OCI-LY3 (cell line): ENCODE data around the gene B4GALT2.

Experiments used
- H2AFZ ChIP-seq: fragments of 200-600, 300-600 bp; shearing (Covaris generic); 2 replicates; pipeline ENCODE4 v1.6.0; 2014; ENCODE audit warnings: antibody characterized with exemption, low read depth, low read length
- H3K27ac ChIP-seq: fragments of 200-600, 300-600 bp; sonication (generic); 2 replicates; pipeline ENCODE4 v1.5.1; 2014; ENCODE audit warnings: mild to moderate bottlenecking, low read length, moderate library complexity, mixed read lengths
- H3K27me3 ChIP-seq: fragments of 200-600, 300-600 bp; sonication (generic); 2 replicates; pipeline ENCODE4 v1.6.1; 2014; ENCODE audit warnings: low read depth, low read length, mixed read lengths
- H3K36me3 ChIP-seq: fragments of 200-600, 300-600 bp; sonication (generic); replicated peaks from 2 replicates; pipeline ENCODE3; 2014; ENCODE audit warnings: low read depth, low read length, mixed read lengths
- H3K4me1 ChIP-seq: fragments of 300-600, 200-600 bp; sonication (generic); 2 replicates; pipeline ENCODE4 v1.6.1; 2014; ENCODE audit warnings: low read length, mixed read lengths
- H3K4me2 ChIP-seq: fragments of 200-600, 300-600 bp; sonication (generic); 2 replicates; pipeline ENCODE4 v1.6.1; 2014; ENCODE audit warnings: low read length, mixed read lengths
- H3K4me3 ChIP-seq: fragments of 300-600, 200-600 bp; sonication (generic); 2 replicates; pipeline ENCODE4 v1.5.1; 2014; ENCODE audit warnings: antibody characterized with exemption, mild to moderate bottlenecking, low read length, moderate library complexity
- H3K79me2 ChIP-seq: fragments of 300-600, 200-600 bp; shearing (Covaris generic); 2 replicates; pipeline ENCODE4 v1.6.1; 2014; ENCODE audit warnings: mild to moderate bottlenecking, low read length, mixed read lengths
- H3K9ac ChIP-seq: fragments of 300-600, 200-600 bp; shearing (Covaris generic); 2 replicates; pipeline ENCODE4 v1.6.0; 2014; ENCODE audit warnings: mild to moderate bottlenecking, low read length, moderate library complexity
- H3K9me3 ChIP-seq: fragments of 200-600, 300-600 bp; shearing (Covaris generic); 2 replicates; pipeline ENCODE4 v1.6.1; 2014; ENCODE audit warnings: low read length, mixed read lengths; ENCODE audit not compliant: insufficient read depth
- H4K20me1 ChIP-seq: fragments of 200-600, 300-600 bp; sonication (generic); 2 replicates; pipeline ENCODE4 v1.6.1; 2016; ENCODE audit warnings: low read length, mixed read lengths; ENCODE audit not compliant: insufficient read depth
- CTCF ChIP-seq: fragments of 200-600, 300-600 bp; sonication (generic); IDR thresholded peaks from 2 replicates; pipeline ENCODE4 v1.5.1; 2014; ENCODE audit warnings: antibody characterized with exemption, low read length, low read depth
- EZH2phosphoT487 ChIP-seq: fragments of 200-600 bp; shearing (Covaris generic); IDR thresholded peaks from 2 replicates; pipeline ENCODE4 v1.6.1; 2018; ENCODE audit warnings: antibody characterized with exemption, mixed run types, low read depth

Gene B4GALT2

GRCh38 chr1:44012404-44012803 is 33.4 kb downstream of the B4GALT2 start:
- no peak for TF ChIP-seq EZH2phosphoT487
- TF ChIP-seq CTCF: no peak
- H2AFZ ChIP-seq: no peak overlapping the region
- no peaks in the 10 kb centered on the region for H3K27me3 ChIP-seq
- no peaks in the 10 kb centered on the region for H3K36me3 ChIP-seq
- no peak overlapping the region for H3K27ac ChIP-seq
- H3K4me1 ChIP-seq: no peaks in the 10 kb centered on the region
- H3K9ac ChIP-seq: no peak overlapping the region
- no peak overlapping the region for H3K4me2 ChIP-seq
- H4K20me1 ChIP-seq: no peaks in the 10 kb centered on the region
- H3K79me2 ChIP-seq: no peaks in the 10 kb centered on the region
- H3K4me3 ChIP-seq: no peak overlapping the region
- no peaks in the 10 kb centered on the region for H3K9me3 ChIP-seq

GRCh38 chr1:44012941-44013609 is 34.1 kb downstream of the B4GALT2 start:
- Histone ChIP-seq H3K9me3 (no peaks in the 10 kb centered on the region), H4K20me1 (no peaks in the 10 kb centered on the region), H3K36me3 (no peaks in the 10 kb centered on the region), H3K4me3 (no peak overlapping the region), H3K9ac (no peak overlapping the region), H3K4me2 (no peak overlapping the region), H3K27ac (no peak overlapping the region), H3K27me3 (no peaks in the 10 kb centered on the region), H3K4me1 (no peaks in the 10 kb centered on the region), H2AFZ (no peak overlapping the region), H3K79me2 (no peaks in the 10 kb centered on the region)
- TF ChIP-seq EZH2phosphoT487: no peak
- TF ChIP-seq CTCF: no peak

- TF ChIP-seq CTCF: no peak
- TF ChIP-seq EZH2phosphoT487: no peak
- Histone ChIP-seq H3K79me2 (no peaks in the 10 kb centered on the region), H3K27me3 (no peaks in the 10 kb centered on the region), H3K4me3 (no peak overlapping the region), H3K4me2 (no peak overlapping the region), H3K27ac (no peak overlapping the region), H2AFZ (no peak overlapping the region), H3K4me1 (no peaks in the 10 kb centered on the region), H4K20me1 (no peaks in the 10 kb centered on the region), H3K9ac (no peak overlapping the region), H3K36me3 (no peaks in the 10 kb centered on the region), H3K9me3 (no peaks in the 10 kb centered on the region)
Observed at GRCh38 chr1:44013949-44014348, 34.9 kb downstream of the B4GALT2 start.

GRCh38 chr1:44014365-44015104 is 35.5 kb downstream of the B4GALT2 start:
- Histone ChIP-seq H4K20me1 (no peaks in the 10 kb centered on the region), H3K27ac (no peak overlapping the region), H3K9ac (no peak overlapping the region), H3K27me3 (no peaks in the 10 kb centered on the region), H2AFZ (no peak overlapping the region), H3K4me3 (no peak overlapping the region), H3K4me1 (no peaks in the 10 kb centered on the region), H3K9me3 (no peaks in the 10 kb centered on the region), H3K36me3 (no peaks in the 10 kb centered on the region), H3K4me2 (no peak overlapping the region), H3K79me2 (no peaks in the 10 kb centered on the region)
- TF ChIP-seq EZH2phosphoT487 (no peak), CTCF (no peak)
